HG02759 (cell line): ENCODE measurements around the gene ACSM6.
A peak's percentile ranks its signal among the peaks of the same experiment; 100 is the strongest.

ENCODE experiments used
- ATAC-seq: cut with Tn5 transposase; IDR thresholded peaks from one replicate; pipeline ENCODE4 v1.9.1; 2021; ENCODE audit warnings: mild to moderate bottlenecking, moderate library complexity; ENCODE audit not compliant: unreplicated experiment

The ACSM6 gene

GRCh38 chr10:95265572-95265971 lies 71.5 kb downstream of the ACSM6 start:
- no peak for ATAC-seq

GRCh38 chr10:95266674-95267095 lies 72.6 kb downstream of the ACSM6 start:
- peak; percentile 82 for ATAC-seq

GRCh38 chr10:95267251-95267650 lies 73.2 kb downstream of the ACSM6 start:
- no peak for ATAC-seq

- no peak for ATAC-seq
These were observed 74.4 kb downstream of the ACSM6 start for GRCh38 chr10:95268438-95268837.

GRCh38 chr10:95273393-95274312 lies 79.6 kb downstream of the ACSM6 start:
- no peak for ATAC-seq

- ATAC-seq, result no peak
These were observed 81.8 kb downstream of the ACSM6 start for GRCh38 chr10:95275726-95276366.

- ATAC-seq, result no peak
These were observed 82.5 kb downstream of the ACSM6 start for GRCh38 chr10:95276367-95277200.

- ATAC-seq, result no peak
These were observed 83.1 kb downstream of the ACSM6 start for GRCh38 chr10:95277201-95277570.

- ATAC-seq, result no peak
These were observed 83.6 kb downstream of the ACSM6 start for GRCh38 chr10:95277614-95278013.
